ENCODE measurements around the gene POLR2A. TPM values are rescaled to one million over a fixed set of nuclear protein-coding genes. Genes with fewer than 3 reads are reported as not detected.

POLR2A gene
- total RNA-seq = 10 to 100 TPM; 42.8 to 56.9 TPM
- long read RNA-seq = 0 reads

DNA sequence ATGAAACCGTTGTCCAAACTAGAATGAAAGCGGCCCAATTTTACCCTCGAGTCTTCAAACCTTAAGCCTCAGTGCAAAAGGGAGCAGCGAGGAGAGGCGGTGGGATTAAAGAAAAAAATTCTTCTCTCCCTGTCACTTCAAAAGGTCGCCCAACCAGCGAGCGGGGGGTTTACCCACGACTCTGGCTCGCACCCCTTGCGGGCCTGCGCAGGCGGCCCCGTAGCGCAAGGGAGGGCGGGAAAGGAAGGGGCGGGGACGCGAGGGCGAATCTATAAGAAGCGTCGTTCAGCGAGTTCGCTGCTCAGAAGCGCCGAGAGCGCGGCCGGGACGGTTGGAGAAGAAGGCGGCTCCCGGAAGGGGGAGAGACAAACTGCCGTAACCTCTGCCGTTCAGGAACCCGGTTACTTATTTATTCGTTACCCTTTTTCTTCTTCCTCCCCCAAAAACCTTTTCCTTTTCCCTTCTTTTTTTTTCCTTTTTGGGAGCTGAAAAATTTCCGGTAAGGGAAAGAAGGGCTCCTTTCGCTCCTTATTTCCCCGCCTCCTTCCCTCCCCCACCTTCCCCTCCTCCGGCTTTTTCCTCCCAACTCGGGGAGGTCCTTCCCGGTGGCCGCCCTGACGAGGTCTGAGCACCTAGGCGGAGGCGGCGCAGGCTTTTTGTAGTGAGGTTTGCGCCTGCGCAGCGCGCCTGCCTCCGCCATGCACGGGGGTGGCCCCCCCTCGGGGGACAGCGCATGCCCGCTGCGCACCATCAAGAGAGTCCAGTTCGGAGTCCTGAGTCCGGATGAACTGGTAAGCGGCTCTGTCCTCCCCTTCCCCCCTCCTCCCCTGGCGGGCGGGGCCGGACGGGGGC is at the start of gene POLR2A:
POLR2A (plus strand) TSS at position 300 of the 852 bp plus-strand sequence.
- DNase-seq (peak; percentile 99), ATAC-seq (peak; percentile 83 to 90)
- intact Hi-C loops (cut with DNase I) = loop anchor here in 1 of 2 donors (2.0 kb wide), 1 partner anchor 43 kb away; no protein-coding TSS in a partner anchor

DNA sequence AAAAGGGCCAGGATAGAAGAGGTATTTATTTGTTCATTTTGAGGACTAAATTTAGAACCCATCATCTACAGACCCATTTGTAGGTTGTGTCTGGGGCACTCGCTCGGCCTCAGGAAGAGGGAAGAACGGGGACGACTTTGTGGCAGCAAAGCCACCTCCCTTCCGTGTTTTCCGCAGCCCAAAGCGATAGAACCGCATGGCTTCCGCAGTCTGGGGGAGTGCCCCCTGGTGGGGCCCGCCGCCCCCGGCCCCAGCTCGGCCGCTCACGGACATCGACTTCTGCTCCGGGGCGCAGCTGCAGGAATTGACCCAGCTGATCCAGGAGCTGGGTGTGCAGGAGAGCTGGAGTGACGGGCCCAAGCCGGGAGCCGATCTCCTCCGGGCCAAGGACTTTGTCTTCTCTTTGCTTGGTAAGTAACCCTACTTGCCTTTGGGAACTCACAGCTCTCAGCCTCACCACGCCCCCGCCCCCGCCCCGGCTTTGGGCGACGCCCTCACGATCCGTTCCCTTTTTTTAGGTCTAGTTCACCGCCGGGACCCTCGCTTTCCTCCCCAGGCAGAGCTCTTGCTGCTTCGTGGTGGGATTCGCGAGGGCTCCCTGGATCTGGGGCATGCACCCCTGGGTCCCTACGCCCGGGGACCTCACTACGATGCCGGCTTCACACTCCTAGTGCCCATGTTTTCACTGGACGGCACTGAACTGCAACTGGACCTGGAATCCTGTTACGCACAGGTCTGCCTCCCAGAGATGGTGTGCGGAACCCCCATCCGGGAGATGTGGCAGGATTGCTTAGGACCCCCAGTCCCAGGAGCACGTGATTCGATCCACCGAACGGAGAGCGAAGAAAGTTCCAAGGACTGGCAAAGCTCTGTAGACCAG is 48.2 kb upstream of the POLR2A start:
- peak; percentile 47 for DNase-seq
- intact Hi-C loops (cut with DNase I) = loop anchor here (2.0 to 10.0 kb wide), 5 partner anchors 31 to 129 kb away; partner anchors contain the start of genes SENP3 (in 2 of the 2), TMEM256 (in 1 of the 2) and TMEM95 (in 1 of the 2)
- ATAC-seq = peak in 1 of 2 donors; percentile 5

DNA sequence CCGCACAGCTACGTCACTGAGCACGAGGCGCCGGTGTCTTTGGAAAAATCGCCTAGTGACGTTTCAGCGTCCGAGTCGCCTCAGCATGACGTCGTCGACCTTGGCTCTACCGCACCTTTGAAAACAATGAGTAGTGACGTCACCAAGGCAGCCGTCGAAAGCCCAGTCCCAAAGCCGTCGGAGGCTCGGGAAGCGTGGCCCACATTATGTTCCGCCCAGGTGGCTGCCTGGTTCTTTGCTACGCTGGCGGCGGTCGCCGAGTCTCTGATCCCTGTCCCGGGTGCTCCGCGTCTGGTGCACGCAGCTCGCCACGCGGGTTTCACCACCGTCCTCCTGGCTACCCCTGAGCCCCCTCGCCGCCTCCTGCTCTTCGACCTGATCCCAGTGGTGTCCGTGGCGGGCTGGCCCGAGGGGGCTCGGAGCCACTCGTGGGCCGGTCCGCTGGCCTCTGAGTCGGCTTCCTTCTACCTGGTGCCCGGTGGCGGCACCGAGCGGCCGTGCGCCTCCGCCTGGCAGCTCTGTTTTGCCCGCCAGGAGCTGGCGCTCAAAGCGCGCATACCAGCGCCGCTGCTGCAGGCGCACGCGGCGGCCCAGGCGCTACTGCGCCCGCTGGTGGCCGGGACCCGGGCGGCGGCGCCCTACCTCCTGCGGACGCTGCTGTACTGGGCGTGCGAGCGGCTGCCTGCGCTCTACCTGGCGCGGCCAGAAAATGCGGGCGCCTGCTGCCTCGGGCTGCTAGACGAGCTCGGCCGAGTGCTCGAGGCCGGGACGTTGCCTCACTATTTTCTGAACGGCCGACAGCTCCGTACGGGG is 47.4 kb upstream of the POLR2A start:
- ATAC-seq (peak; percentile 76 to 78), DNase-seq (peak; percentile 83)
- intact Hi-C loops (cut with DNase I) = loop anchor here (5.0 to 10.0 kb wide), 4 partner anchors 51 to 128 kb away; partner anchors contain the start of genes SENP3 (in 2 of the 2) and TMEM95 (in 1 of the 2)

DNA sequence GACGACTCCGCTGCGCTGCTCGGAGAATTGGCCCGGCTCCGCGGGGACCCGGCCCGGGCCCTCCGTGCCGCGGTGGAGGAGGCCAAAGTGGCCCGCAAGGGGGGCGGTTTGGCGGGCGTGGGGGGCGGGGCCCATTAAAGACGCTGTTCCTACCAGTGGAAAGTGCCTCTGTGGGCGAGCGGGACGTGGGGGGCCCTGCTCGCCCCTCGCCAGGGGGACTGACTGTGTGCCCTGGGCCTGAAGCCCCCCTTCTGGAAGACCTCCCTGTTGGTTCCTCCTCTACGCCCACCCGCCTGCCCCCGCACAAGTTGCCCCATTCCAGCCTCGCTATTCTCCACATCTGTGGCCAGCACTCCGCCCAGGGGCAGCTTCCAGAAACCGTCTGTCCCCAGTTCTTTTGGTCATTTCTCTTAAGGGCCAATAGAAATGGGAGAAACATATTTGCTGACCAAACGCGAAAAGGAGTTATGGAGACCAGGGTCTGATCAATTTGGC is 46.8 kb upstream of the POLR2A start:
- intact Hi-C loops (cut with DNase I) = loop anchor here (5.0 to 10.0 kb wide), 4 partner anchors 50 to 127 kb away; partner anchors contain the start of genes SENP3 (in 2 of the 2) and TMEM95 (in 1 of the 2)
- peak; percentile 46 for DNase-seq
- ATAC-seq = no peak

DNA sequence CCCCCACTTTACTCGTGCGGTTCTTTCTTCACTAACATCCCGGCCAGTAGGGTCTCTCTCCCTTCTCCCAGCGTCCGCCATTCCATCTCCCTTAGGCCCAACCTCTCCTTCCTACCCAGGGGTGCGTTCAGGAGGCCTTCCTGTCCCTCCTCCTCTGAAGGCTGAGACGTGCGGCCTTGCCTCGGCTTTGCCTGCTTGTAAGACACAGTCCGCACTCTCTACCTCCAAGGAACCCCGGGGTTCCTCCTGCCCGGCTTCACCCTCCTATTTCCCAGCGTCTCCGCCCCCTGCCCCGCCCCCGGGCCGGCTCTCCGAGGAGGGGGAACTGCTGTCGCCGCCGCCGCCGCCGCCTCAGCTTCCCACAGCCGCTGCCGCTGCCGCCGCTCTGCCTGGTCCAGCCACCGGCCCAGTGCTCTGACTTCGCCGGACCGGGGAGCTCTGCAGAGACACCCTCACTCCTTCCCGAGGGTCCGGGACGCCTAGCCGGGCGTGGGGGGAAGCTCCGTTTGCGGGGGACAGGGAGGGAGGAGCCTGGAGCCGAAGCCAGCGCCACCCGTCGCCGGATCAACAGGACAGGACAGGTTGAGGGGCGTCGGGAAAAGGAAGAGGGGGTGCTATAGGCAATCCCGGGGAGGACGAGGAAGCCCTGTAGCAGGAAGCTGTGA is 46.1 kb upstream of the POLR2A start:
- intact Hi-C loops (cut with DNase I) = loop anchor here (5.0 to 10.0 kb wide), 4 partner anchors 49 to 127 kb away; partner anchors contain the start of genes SENP3 (in 2 of the 2) and TMEM95 (in 1 of the 2)
- DNase-seq = peak; percentile 84
- ATAC-seq = peak; percentile 8 to 27

DNA sequence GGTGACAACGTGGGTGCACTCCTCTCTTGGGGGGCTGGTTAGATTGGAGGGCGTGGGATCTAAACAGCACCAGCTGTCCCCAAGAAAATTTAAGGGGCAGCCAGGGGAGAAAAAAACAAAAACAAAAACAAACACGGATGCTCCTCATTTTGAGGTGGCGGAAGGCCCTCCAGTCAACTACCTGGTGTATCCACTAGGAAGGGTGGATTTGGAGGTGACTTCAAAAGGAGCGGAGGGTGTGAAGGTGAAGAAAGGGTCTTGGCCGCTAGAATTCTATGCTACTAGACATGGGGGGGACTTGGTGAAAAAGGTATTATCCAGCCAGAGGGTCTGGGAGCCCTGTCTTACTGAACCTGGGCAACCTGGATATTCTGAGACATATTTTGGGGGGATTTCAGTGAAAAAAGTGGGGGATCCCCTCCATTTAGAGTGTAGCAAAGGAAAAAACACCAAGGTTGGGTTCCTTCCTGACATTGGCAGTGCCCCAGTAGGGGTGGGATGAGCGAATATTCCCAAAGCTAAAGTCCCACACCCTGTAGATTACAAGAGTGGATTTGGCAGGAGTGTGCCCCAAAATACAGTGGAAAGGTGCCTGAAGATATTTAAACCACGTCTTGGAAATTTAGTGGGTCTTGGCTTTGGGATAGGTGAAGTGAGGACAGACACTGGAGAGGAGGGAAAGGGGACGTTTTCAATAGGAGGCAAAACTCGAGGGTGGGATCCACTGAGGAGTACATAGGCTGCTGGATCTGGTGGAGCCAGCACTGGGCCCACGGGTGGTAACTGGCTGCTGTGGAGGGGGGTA is 45.3 kb upstream of the POLR2A start:
- ATAC-seq (no peak), DNase-seq (no peak)
- intact Hi-C loops (cut with DNase I) = loop anchor here (5.0 to 10.0 kb wide), 4 partner anchors 48 to 126 kb away; partner anchors contain the start of genes SENP3 (in 2 of the 2) and TMEM95 (in 1 of the 2)

DNA sequence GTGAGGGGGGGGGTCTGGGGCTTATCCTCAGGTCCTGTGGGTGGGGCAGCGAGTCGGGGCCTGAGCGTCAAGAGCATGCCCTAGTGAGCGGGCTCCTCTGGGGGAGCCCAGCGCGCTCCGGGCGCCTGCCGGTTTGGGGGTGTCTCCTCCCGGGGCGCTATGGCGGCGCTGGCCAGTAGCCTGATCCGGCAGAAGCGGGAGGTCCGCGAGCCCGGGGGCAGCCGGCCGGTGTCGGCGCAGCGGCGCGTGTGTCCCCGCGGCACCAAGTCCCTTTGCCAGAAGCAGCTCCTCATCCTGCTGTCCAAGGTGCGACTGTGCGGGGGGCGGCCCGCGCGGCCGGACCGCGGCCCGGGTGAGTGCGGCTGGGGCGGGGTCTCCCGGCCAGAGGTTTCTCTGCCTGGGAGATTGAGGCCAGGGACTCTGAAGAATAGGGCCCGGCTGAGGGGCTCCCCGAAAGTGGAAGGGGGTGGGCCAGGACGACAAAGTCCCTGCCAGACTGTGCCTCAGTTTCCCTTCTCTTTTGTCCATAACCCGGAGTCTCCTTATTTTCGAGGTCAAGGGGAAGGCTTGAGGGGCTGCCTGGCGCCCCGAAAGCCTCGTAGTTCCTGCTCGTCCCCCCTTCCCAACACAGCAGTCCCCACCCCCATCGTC is 44.6 kb upstream of the POLR2A start, which contains the start of gene FGF11:
FGF11 (plus strand) TSS at position 51 of the 651 bp plus-strand sequence; CDS start at position 160, 109 bp downstream.
- intact Hi-C loops (cut with DNase I) = loop anchor here (2.0 to 10.0 kb wide), 5 partner anchors 45 to 125 kb away; partner anchors contain the start of genes SENP3 (in 2 of the 2), POLR2A (in 1 of the 2) and TMEM95 (in 1 of the 2)
- ATAC-seq = no peak
- DNase-seq = no peak

DNA sequence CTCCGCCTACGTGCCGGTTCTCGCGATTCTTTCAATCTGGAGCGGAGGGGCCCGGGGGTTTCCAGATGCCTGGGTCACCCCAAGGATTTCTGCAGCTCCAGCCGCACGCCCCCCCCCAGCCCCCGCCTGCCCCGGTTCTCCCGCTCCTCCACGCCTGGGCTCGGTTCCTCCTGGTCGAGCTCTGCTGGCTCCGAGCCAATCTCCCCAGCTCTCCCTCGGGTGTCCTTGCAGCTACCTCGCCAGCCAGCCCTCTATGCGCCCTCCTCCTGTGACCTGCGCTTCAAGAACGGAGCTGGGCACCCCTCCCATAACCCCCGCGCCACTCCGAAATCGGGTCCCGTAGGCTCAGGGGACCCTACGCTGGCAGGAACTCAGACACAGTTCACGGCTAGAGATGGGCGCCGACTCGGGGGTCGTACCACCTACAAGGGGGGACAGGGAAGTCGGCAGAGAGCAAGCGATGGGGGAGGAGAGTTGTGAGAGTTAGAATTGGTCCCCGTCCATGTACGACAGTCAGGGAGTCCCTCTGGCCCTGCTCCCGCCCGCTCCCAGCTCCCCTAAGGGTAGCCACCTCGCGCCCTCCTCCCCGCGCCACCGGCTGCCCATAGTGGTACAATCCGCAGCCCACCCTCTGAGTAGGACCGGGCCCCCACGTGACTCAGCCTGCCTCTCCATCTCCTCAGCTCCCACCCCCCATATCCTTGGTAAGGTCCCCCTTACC is 43.9 kb upstream of the POLR2A start:
- DNase-seq = peak; percentile 79
- intact Hi-C loops (cut with DNase I) = loop anchor here in 1 of 2 donors (2.0 kb wide), 1 partner anchor 45 kb away; the partner anchor contains the start of gene POLR2A
- ATAC-seq = peak; percentile 3 to 4

DNA sequence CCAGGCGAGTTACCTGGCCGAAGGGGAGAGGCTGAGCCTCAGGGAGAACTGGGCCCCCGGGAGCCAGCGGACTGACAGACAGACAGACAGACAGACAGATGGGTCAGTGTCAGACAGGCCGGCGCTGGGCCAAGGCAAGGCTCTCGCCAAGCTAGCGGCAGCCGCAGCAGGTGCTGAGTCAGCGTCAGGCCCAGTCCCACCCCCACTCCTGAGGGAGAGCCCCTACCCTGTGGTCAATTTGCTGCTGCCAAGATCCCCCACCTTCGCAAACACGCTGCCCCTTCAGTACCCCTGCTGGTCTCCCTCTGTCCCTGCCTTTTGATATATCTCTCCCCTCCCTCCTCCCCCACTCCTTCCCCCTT is 43.4 kb upstream of the POLR2A start:
- ATAC-seq = peak in 1 of 2 donors; percentile 27
- intact Hi-C loops (cut with DNase I) = loop anchor here in 1 of 2 donors (2.0 kb wide), 1 partner anchor 44 kb away; the partner anchor contains the start of gene POLR2A
- peak; percentile 70 for DNase-seq

DNA sequence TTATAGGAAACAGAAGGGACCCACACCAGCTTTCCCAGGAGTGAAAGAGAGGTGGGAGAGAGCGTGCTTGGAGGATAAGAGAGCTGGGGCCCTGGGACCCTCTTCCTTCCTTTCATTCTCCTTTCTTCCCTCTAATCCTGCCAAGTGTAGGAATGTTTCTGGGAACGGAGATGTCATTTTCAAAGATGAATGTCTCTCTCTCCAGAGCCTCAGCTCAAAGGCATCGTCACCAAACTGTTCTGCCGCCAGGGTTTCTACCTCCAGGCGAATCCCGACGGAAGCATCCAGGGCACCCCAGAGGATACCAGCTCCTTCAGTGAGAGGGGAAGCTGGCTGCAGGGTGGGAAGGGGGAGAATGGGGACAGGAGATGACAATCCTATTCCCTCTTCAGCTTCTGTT is 42.9 kb upstream of the POLR2A start:
- no peak for ATAC-seq
- DNase-seq = no peak
- intact Hi-C loops (cut with DNase I) = loop anchor here in 1 of 2 donors (2.0 kb wide), 1 partner anchor 44 kb away; the partner anchor contains the start of gene POLR2A

DNA sequence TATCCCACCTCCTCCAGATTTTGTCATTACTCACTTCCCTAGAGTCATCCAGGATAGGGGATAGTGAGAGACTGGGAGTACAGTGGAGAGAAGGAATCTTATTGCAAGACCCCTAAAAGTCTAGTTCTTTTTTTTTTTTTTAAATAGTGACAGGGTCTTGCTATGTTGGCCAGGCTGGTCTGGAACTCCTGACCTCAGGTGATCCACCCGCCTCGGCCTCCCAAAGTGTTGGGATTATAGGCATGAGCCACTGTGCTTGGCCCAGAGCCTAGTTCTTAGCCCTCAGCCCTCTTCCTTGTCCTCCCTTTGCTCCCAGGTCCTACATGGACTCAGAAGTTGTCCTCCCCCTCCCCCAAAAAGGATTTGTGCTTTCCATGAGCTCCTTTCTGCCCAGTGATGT is 42.0 kb upstream of the POLR2A start:
- intact Hi-C loops (cut with DNase I) = no loop called here
- ATAC-seq (no peak), DNase-seq (no peak)

DNA sequence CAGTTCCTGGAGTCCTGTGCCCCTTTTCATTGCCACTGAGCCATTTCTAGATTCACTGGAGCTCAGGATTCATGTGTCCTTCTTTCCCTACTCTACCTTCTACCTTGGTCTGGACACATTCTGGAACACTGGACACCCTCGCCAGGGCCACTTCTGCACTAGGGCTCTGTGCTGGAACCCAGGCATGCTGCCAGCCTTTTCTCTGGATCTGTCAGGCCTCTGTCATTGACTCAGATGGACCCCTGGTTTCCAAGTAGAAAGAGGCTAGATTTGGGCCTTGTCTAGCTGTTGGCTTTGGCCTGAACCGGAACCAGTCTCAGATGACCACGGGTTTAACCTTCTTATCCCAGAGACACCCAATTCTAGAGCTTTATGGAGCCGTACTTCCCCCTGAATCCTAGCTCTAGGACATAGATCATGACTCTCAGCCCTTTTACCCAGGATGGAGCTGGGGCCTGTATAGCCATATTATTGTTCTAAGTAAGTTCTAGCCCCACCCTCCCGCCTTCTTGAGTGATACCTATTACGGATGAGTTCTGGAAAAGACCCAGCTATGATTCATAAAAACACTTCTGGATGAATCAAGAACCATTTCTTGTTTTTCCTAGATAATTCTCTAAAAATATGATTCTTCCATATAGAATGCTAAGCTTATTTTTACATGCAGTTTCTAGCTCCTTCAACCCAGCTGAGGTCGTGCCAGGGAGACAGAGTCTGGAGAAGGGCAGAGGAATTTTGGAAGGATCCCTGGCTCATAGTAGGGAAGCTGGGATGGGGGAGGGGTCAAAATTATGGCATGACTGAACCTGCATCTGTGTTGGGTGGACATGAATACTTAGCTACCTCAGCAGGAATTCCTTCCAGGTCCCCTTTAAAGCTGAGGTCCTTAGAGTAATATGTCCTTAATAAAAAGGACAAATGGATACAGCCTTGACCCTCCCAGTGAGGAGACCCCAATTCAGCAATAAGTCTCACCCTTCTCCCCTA is 40.4 kb upstream of the POLR2A start:
- ATAC-seq (no peak), DNase-seq (no peak)
- intact Hi-C loops (cut with DNase I) = no loop called here

DNA sequence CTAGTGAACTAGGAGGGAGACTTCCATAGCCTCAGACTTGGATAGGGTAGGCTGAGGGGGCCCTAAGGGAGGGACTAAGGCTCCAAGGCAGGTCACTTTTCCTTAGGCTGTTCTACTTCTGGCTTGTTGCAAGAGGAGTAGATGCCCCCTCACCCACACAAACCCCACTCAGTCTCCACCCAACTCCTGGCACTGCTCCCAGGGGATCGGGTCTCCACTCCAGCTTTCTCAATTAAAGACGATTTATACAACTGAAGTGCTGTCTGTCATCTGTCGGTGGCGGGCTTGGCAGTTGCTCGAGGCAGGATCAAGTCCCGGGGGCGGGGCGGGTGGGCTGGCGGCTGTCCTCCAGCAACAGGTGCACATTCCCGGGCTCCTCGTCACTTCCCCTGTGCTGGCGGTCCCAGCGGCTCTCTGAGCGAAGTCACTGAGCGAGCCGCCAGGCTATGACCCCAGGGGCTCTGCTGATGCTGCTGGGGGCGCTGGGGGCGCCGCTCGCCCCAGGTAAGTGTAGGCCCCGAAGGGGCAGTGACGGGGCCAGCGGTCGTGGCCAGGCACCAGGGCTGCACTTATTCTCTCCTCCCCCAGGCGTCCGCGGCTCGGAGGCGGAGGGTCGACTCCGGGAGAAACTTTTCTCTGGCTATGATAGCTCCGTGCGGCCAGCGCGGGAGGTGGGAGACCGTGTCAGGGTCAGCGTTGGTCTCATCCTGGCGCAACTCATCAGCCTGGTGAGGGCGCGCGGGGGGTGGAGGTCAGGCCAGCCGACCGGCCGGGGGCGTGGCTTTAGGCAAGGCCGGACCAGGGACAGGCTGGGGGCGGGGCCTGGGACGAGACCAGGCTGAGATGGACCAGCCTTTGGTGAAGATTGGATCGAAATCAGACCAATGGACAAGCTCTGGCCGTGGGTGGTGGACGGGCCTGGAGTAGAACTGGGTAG is 39.2 kb upstream of the POLR2A start, which contains the start of gene CHRNB1:
CHRNB1 (plus strand) TSS at position 380 of the 937 bp plus-strand sequence; CDS start at position 447, 67 bp downstream.
- DNase-seq (peak; percentile 89), ATAC-seq (peak; percentile 88 to 90)
- intact Hi-C loops (cut with DNase I) = no loop called here
